Stomach (tissue), 4 donors: ENCODE data around the gene TADA2B.

ENCODE experiments used
- EP300 ChIP-seq: sonication (generic); formaldehyde crosslinking; IDR thresholded peaks from one replicate; pipeline ENCODE4 v1.6.1; 2017; ENCODE audit warnings: antibody characterized with exemption
- POLR2A ChIP-seq, 4 donors: fragments of 450-650 bp; IDR thresholded peaks; one replicate each; pipeline ENCODE4 v1.6.1; 2016; ENCODE audit warnings: antibody characterized with exemption in 4 of 4, control low read depth in 2 of 4, mild to moderate bottlenecking in 1 of 4, moderate library complexity in 1 of 4
- POLR2AphosphoS5 ChIP-seq, 3 donors: sonication (generic); formaldehyde crosslinking; IDR thresholded peaks; one replicate each; pipeline ENCODE4 v1.6.1; 2016; ENCODE audit warnings: antibody characterized with exemption in 3 of 3
- TF ChIP-seq, protein P1 (sequence below), 7 experiments: fragments of 450-650 bp in 4 of 7; fragments of 200-600 bp in 3 of 7; sonication (generic) in 3 of 7; IDR thresholded peaks; one replicate each; pipeline ENCODE4 v1.5.1; 2016 to 2019; ENCODE audit warnings: antibody characterized with exemption in 7 of 7, control low read depth in 2 of 7, mild to moderate bottlenecking in 1 of 7

- TF ChIP-seq, protein P1, sequence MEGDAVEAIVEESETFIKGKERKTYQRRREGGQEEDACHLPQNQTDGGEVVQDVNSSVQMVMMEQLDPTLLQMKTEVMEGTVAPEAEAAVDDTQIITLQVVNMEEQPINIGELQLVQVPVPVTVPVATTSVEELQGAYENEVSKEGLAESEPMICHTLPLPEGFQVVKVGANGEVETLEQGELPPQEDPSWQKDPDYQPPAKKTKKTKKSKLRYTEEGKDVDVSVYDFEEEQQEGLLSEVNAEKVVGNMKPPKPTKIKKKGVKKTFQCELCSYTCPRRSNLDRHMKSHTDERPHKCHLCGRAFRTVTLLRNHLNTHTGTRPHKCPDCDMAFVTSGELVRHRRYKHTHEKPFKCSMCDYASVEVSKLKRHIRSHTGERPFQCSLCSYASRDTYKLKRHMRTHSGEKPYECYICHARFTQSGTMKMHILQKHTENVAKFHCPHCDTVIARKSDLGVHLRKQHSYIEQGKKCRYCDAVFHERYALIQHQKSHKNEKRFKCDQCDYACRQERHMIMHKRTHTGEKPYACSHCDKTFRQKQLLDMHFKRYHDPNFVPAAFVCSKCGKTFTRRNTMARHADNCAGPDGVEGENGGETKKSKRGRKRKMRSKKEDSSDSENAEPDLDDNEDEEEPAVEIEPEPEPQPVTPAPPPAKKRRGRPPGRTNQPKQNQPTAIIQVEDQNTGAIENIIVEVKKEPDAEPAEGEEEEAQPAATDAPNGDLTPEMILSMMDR (IDR thresholded peaks at IDR 0.05) = no peak
- no peak for TF ChIP-seq POLR2AphosphoS5 (IDR thresholded peaks at IDR 0.05)
- TF ChIP-seq EP300 = no peak
- no peak for TF ChIP-seq POLR2A (IDR thresholded peaks at IDR 0.05)
These were observed 18.1 kb upstream of the TADA2B start for GRCh38 chr4:7025040-7025602.
